Nephron progenitor cell (in vitro differentiated cells): ENCODE data around the gene ASB8.

ENCODE experiments used
- DNase-seq: peaks from one replicate; pipeline ENCODE4 v3.0.0; 2021
- H3K27ac Mint-ChIP-seq: 2 replicates; pipeline ENCODE4 v1.8.0; 2021; ENCODE audit warnings: mild to moderate bottlenecking, moderate library complexity, mixed read lengths
- H3K27me3 Mint-ChIP-seq: 2 replicates; pipeline ENCODE4 v1.8.0; 2021; ENCODE audit warnings: mild to moderate bottlenecking, low read depth, mixed read lengths; ENCODE audit not compliant: poor library complexity
- H3K36me3 Mint-ChIP-seq: 2 replicates; pipeline ENCODE4 v1.8.0; 2021; ENCODE audit warnings: low read depth, mixed read lengths
- H3K4me1 Mint-ChIP-seq: 2 replicates; pipeline ENCODE4 v1.8.0; 2021; ENCODE audit warnings: mixed read lengths
- H3K4me3 Mint-ChIP-seq: 2 replicates; pipeline ENCODE4 v1.8.0; 2021; ENCODE audit warnings: mild to moderate bottlenecking, moderate library complexity, mixed read lengths
- H3K9me3 Mint-ChIP-seq: 2 replicates; pipeline ENCODE4 v1.8.0; 2021; ENCODE audit warnings: mild to moderate bottlenecking, moderate library complexity, mixed read lengths
- TF ChIP-seq, protein P1 (sequence below): fragments of 200-600 bp; sonication (generic); IDR thresholded peaks from 2 replicates; pipeline ENCODE4 v1.5.0; 2021; ENCODE audit warnings: antibody characterized with exemption

The ASB8 gene

GRCh38 chr12:48122065-48122834 lies 35.1 kb downstream of the ASB8 start:
- no peak for DNase-seq
- peaks cover 2% of the 10 kb centered on the region for H3K27me3 Mint-ChIP-seq
- H3K27ac Mint-ChIP-seq, result no peak overlapping the region
- TF ChIP-seq, protein P1, sequence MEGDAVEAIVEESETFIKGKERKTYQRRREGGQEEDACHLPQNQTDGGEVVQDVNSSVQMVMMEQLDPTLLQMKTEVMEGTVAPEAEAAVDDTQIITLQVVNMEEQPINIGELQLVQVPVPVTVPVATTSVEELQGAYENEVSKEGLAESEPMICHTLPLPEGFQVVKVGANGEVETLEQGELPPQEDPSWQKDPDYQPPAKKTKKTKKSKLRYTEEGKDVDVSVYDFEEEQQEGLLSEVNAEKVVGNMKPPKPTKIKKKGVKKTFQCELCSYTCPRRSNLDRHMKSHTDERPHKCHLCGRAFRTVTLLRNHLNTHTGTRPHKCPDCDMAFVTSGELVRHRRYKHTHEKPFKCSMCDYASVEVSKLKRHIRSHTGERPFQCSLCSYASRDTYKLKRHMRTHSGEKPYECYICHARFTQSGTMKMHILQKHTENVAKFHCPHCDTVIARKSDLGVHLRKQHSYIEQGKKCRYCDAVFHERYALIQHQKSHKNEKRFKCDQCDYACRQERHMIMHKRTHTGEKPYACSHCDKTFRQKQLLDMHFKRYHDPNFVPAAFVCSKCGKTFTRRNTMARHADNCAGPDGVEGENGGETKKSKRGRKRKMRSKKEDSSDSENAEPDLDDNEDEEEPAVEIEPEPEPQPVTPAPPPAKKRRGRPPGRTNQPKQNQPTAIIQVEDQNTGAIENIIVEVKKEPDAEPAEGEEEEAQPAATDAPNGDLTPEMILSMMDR, result no peak
- peaks cover 49% of the 10 kb centered on the region for H3K36me3 Mint-ChIP-seq
- H3K4me1 Mint-ChIP-seq, result peaks cover 46% of the 10 kb centered on the region
- no peaks in the 10 kb centered on the region for H3K9me3 Mint-ChIP-seq
- H3K4me3 Mint-ChIP-seq, result no peak overlapping the region

DNA sequence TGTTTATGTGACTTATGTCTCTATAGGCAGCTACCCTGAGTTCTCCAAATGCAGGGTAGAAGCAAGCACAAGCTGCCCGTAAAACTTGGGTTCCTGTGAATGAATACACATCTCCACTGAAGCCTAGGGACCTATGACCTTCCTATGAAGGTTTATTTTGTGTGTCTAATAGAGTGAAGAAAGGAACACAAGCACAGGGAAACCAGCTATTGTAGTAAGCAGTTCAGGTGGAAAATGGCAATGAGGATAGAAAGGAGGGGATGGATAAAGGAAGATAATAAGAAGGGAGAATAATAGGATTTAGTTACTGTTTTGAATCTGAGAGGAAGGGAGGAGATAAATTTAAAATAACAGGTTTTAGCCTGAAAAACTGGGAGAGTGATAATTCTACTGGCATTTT lies 35.8 kb downstream of the ASB8 start:
- no peak for DNase-seq
- peaks cover 46% of the 10 kb centered on the region for H3K4me1 Mint-ChIP-seq
- peaks cover 42% of the 10 kb centered on the region for H3K36me3 Mint-ChIP-seq
- no peak overlapping the region for H3K27ac Mint-ChIP-seq
- H3K9me3 Mint-ChIP-seq, result no peaks in the 10 kb centered on the region
- TF ChIP-seq, protein P1, result no peak
- no peak overlapping the region for H3K4me3 Mint-ChIP-seq
- H3K27me3 Mint-ChIP-seq, result peaks cover 5% of the 10 kb centered on the region

DNA sequence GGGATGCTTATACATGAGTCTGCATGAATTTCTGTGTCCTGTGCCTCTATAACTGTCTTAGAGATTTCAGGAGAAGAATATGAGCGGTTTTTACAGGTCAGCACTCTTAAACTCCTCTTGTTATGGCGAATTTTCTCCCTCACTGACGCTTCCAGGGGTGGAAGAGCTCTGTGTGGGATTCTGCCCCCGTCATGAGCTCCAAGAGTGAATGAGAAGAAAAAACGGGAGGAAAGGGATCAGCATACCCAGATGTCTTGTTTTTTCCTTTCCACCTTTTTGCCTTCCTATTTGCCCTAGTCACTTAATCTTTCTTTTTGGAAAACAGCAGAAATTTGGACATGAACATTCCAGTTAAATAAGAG lies 37.5 kb downstream of the ASB8 start:
- peaks cover 46% of the 10 kb centered on the region for H3K4me1 Mint-ChIP-seq
- peaks cover 28% of the 10 kb centered on the region for H3K36me3 Mint-ChIP-seq
- peak overlapping the region; percentile 97 for H3K4me3 Mint-ChIP-seq
- no peak overlapping the region for H3K27ac Mint-ChIP-seq
- no peak for DNase-seq
- no peaks in the 10 kb centered on the region for H3K9me3 Mint-ChIP-seq
- peaks cover 5% of the 10 kb centered on the region for H3K27me3 Mint-ChIP-seq
- TF ChIP-seq, protein P1, result no peak

GRCh38 chr12:48119078-48119833 lies 38.1 kb downstream of the ASB8 start, which contains the start of gene PFKM:
Gene PFKM, plus strand, starts transcription at chr12:48119364. Its CDS starts 3,411 bp downstream, at chr12:48122775.
- Mint-ChIP-seq H3K4me3 (peak within 1 kb of the TSS; percentile 97), H3K27me3 (peaks cover 8% of the 10 kb centered on the region), H3K36me3 (peaks cover 23% of the 10 kb centered on the region), H3K4me1 (peaks cover 46% of the 10 kb centered on the region), H3K27ac (peak within 1 kb of the TSS; percentile 96), H3K9me3 (peaks cover 4% of the 10 kb centered on the region)
- DNase-seq, result peak; percentile 81
- TF ChIP-seq, protein P1, result no peak

DNA sequence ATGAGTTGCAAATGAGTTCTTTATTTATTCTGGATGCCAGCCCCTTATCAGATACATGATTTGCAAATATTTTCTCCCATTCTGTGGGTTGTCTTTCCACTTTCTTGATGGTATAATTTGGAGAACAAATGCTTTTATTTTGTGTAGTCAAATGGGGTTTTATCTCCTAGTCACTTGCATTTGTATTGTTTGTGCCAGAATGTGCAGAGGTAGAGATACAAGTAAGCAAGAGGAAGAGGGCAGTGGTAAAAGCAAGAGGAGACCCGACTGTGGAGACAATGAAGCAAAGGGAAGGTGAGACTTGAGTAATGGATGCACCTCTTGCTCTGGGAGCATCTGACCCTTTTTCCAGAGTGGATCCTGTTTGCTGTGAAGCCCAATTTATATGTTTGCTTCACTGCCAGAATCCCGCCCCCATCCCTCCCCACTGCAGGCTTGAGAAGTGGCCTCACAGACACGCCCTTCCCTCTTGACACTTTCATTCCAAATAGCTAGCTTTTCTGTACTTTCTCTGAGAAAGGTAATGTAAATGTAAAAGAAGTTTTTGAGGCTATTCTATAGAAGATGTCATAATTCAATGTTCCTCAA lies 38.9 kb downstream of the ASB8 start:
- TF ChIP-seq, protein P1, result no peak
- Mint-ChIP-seq H3K9me3 (peaks cover 4% of the 10 kb centered on the region), H3K4me3 (peak overlapping the region; percentile 97), H3K27ac (no peak overlapping the region), H3K4me1 (peaks cover 46% of the 10 kb centered on the region), H3K27me3 (peaks cover 13% of the 10 kb centered on the region), H3K36me3 (peaks cover 18% of the 10 kb centered on the region)
- no peak for DNase-seq
